Measurements from ENCODE around the gene CD79A. TPM values are rescaled to one million over a fixed set of nuclear protein-coding genes. Genes with fewer than 3 reads are reported as not detected.
A peak's percentile ranks its signal among the peaks of the same experiment; 100 is the strongest.

CD79A gene
- total RNA-seq, 1 donor from 2014 or later, result not detected

DNA sequence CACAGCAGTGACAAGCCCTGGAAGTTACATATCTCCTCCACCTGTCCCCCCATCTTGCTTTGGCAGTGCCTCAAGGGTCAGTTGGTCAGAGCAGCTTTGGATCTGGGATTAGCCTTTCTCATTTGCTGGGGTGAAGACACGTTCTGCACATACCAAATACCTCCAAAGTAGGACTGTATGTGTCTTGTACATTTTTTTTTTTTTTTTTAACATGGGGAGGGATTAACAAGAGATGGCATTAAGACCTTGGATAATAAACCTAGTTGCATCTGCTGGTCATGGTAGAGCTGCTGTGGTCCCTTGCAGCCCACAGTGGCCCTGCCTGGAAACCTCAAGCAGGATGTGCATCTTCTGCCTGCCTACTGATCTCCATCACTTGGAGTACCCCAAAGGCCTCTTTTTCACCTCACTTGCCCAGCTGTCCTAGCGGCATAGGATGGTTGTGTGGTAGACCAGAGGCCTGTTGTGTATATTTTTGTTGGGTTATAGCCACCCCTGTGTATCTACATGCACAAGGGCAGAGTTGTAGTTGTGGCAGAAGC, 14.6 kb upstream of the CD79A start:
- H3K9me3 Mint-ChIP-seq (ENCODE audit: unreplicated experiment), result no peaks in the 10 kb centered on the region
- no peak overlapping the region for H3K27ac Mint-ChIP-seq (ENCODE audit: unreplicated experiment)
- peaks cover 36% of the 10 kb centered on the region for H3K4me1 Mint-ChIP-seq (ENCODE audit: unreplicated experiment)
- H3K4me3 Mint-ChIP-seq (ENCODE audit: unreplicated experiment), result peak overlapping the region; percentile 18
- no peak for DNase-seq (ENCODE audit: extremely low spot score, unreplicated experiment)
- H3K36me3 Mint-ChIP-seq (ENCODE audit: unreplicated experiment), result peaks cover 42% of the 10 kb centered on the region
- TF ChIP-seq, protein P1, sequence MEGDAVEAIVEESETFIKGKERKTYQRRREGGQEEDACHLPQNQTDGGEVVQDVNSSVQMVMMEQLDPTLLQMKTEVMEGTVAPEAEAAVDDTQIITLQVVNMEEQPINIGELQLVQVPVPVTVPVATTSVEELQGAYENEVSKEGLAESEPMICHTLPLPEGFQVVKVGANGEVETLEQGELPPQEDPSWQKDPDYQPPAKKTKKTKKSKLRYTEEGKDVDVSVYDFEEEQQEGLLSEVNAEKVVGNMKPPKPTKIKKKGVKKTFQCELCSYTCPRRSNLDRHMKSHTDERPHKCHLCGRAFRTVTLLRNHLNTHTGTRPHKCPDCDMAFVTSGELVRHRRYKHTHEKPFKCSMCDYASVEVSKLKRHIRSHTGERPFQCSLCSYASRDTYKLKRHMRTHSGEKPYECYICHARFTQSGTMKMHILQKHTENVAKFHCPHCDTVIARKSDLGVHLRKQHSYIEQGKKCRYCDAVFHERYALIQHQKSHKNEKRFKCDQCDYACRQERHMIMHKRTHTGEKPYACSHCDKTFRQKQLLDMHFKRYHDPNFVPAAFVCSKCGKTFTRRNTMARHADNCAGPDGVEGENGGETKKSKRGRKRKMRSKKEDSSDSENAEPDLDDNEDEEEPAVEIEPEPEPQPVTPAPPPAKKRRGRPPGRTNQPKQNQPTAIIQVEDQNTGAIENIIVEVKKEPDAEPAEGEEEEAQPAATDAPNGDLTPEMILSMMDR (IDR thresholded peaks at IDR 0.05), result no peak
- H3K27me3 Mint-ChIP-seq (ENCODE audit: unreplicated experiment), result peaks cover under 1% of the 10 kb centered on the region

DNA sequence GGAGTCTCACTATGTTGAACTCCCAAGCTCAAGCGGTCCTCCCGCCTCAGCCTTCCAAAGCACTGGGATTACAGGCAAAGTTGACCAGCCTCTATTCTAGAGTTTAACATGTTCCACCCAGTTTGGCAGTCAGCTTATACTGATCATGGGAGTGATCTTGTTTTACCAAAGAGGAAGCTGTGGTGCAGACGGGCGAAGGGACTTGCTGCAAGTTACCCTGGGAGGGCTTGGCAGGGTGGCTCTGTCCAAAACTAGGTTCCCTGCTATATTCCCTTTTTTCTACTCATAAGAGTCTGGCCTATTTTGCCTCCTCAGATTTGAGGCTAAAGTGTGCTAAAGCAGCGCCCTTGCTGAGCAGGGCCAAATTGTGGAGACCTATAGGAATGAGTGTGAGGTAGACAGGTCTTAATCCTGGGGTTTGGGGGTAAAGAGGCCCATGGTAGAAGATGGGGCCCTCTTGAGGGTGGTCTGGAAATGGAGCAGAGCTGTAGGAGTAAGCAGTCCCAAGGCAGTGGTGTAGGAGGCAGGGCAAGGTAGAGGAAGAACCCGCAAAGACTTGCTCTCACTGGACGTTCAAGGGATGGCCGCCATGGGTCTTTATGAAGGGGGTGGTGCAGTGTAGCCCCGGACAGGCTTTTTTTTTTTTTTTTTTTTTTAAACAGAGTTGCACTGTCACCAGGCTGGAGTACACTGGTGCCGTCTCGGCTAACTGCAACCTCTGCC, 13.7 kb upstream of the CD79A start:
- Mint-ChIP-seq H3K27me3 (ENCODE audit: unreplicated experiment) (no peaks in the 10 kb centered on the region), H3K9me3 (ENCODE audit: unreplicated experiment) (no peaks in the 10 kb centered on the region), H3K27ac (ENCODE audit: unreplicated experiment) (no peak overlapping the region), H3K36me3 (ENCODE audit: unreplicated experiment) (peaks cover 48% of the 10 kb centered on the region), H3K4me3 (ENCODE audit: unreplicated experiment) (no peak overlapping the region), H3K4me1 (ENCODE audit: unreplicated experiment) (peaks cover 36% of the 10 kb centered on the region)
- TF ChIP-seq, protein P1 (IDR thresholded peaks at IDR 0.05), result no peak
- no peak for DNase-seq (ENCODE audit: extremely low spot score, unreplicated experiment)

DNA sequence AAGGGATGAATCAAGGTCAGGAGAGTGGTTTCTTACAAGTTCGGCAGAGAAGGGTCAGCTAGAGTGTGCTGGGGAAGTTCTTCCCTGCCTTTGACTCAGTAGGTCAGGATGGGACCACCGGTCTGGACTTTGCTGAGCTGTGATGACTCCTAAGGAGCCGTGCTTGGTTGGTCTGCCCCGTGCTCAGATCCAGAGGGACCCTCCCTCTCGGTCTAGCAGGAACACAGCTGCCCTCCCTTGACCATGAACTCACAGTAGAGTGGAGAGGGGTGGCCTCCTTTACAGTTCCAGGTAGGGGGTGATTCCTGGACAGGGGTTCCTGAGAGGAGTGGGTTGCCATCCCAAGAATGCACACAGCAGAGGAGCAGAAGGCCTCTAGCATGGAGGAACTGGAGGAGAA, 12.7 kb upstream of the CD79A start:
- peaks cover 51% of the 10 kb centered on the region for H3K36me3 Mint-ChIP-seq (ENCODE audit: unreplicated experiment)
- no peaks in the 10 kb centered on the region for H3K27me3 Mint-ChIP-seq (ENCODE audit: unreplicated experiment)
- no peak for DNase-seq (ENCODE audit: extremely low spot score, unreplicated experiment)
- H3K4me3 Mint-ChIP-seq (ENCODE audit: unreplicated experiment), result no peak overlapping the region
- peaks cover 33% of the 10 kb centered on the region for H3K4me1 Mint-ChIP-seq (ENCODE audit: unreplicated experiment)
- no peak overlapping the region for H3K27ac Mint-ChIP-seq (ENCODE audit: unreplicated experiment)
- H3K9me3 Mint-ChIP-seq (ENCODE audit: unreplicated experiment), result no peaks in the 10 kb centered on the region
- TF ChIP-seq, protein P1 (IDR thresholded peaks at IDR 0.05), result no peak

DNA sequence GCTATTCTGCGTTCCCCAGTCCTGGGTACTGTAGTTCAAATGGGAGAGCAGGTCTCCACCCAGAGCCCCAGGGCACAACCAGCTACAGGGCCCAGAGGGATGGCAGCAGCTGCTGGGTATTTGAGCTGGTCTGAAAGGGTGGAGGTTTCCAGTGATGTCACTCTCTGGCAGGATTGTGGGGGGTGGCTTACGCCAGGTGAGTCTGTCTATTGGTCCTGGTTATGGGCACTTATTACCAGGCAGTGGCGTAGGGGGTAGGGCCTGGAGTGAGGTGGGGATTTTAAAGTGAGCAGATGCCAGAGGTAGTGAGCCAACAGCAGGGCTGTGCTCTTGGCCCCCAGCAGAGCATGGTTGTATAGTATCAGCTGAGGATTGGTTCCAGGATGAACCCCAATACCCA, 10.8 kb upstream of the CD79A start:
- Mint-ChIP-seq H3K27ac (ENCODE audit: unreplicated experiment) (no peak overlapping the region), H3K4me3 (ENCODE audit: unreplicated experiment) (no peak overlapping the region), H3K9me3 (ENCODE audit: unreplicated experiment) (no peaks in the 10 kb centered on the region), H3K27me3 (ENCODE audit: unreplicated experiment) (no peaks in the 10 kb centered on the region), H3K4me1 (ENCODE audit: unreplicated experiment) (peaks cover 26% of the 10 kb centered on the region), H3K36me3 (ENCODE audit: unreplicated experiment) (peaks cover 57% of the 10 kb centered on the region)
- TF ChIP-seq, protein P1 (IDR thresholded peaks at IDR 0.05), result no peak
- no peak for DNase-seq (ENCODE audit: extremely low spot score, unreplicated experiment)

DNA sequence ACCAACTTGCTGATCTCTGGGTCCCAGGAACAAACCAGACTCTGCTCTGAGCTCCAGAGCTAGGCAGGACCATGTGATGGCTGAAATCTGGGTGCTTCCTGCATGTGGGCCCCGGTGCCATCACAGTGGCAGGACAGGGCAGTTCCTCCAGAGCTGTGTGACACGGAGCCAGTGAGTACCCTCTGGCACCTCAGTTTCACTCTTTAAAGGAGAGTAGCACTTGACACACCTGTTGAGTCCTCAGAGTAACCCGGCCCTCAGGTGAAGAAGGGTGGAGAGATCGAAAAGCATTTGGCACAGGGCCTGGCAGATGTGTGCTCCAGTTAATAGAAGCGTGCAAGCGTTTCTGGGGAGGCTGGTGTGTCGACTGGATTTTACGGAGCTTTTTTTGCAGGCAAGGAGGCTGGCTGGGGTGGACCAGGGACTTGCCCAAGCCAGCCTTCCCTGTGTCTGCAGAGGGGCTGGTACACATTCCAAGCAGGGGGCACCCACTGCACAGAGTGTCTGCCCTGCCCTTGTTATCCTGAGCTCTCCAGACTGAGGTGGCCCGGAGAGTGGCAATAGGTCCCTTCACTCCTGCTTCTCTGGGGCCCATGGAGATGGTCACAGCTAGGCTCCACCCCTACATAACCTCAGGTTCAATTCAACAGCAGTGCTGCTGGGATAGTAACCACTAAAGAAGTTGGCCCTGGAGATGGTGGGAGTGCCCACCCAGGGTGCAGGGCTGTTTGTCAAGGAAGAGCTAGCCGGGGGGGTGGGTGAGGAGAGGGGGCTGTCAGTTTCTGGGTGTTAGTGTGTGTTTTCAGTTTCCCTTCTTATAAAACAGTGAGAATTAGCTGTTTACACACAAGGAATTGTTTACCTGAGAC, 8.7 kb upstream of the CD79A start:
- Mint-ChIP-seq H3K4me3 (ENCODE audit: unreplicated experiment) (no peak overlapping the region), H3K27ac (ENCODE audit: unreplicated experiment) (no peak overlapping the region)
- DNase-seq (ENCODE audit: extremely low spot score, unreplicated experiment), result no peak

More for the DNA sequence above, 8.7 kb upstream of the CD79A start:
- no peaks in the 10 kb centered on the region for H3K27me3 Mint-ChIP-seq (ENCODE audit: unreplicated experiment)
- H3K36me3 Mint-ChIP-seq (ENCODE audit: unreplicated experiment), result peaks cover 40% of the 10 kb centered on the region
- H3K4me1 Mint-ChIP-seq (ENCODE audit: unreplicated experiment), result peaks cover 7% of the 10 kb centered on the region
- no peaks in the 10 kb centered on the region for H3K9me3 Mint-ChIP-seq (ENCODE audit: unreplicated experiment)
- TF ChIP-seq, protein P1 (IDR thresholded peaks at IDR 0.05), result no peak

All from osteocyte (in vitro differentiated cells).